GM12892 (cell line): ENCODE results near the gene SCARB1.

Experiments
- POLR2A ChIP-seq: IDR thresholded peaks from 2 replicates; pipeline ENCODE4 v1.6.1; 2011; ENCODE audit warnings: low read depth, low read length, control low read depth
- POLR2AphosphoS5 ChIP-seq: IDR thresholded peaks from 2 replicates; pipeline ENCODE4 v1.6.1; 2011; ENCODE audit warnings: low read depth, low read length, control low read depth
- TAF1 ChIP-seq: IDR thresholded peaks from 2 replicates; pipeline ENCODE4 v1.6.1; 2011; ENCODE audit warnings: low read depth, mild to moderate bottlenecking, control low read depth, low read length, borderline replicate concordance

DNA sequence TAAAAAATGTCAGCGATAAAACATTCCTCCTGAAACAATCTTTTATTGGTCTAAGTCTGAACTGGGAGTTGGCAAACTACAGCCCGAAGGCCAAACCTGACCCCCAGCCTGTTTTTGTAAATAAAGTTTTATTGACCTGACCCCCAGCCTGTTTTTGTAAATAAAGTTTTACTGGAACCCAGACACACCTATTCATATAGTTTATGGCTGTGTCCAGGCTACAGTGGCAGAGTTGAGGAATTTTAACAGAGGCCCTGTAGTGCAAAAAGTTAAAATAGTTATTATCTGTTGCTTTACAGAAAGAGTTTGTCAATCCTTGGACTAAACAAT lies 12.1 kb upstream of the SCARB1 start:
- TF ChIP-seq POLR2A (no peak), POLR2AphosphoS5 (no peak), TAF1 (no peak)
